ENCODE data around the gene PRAC1. TPM values are rescaled to one million over a fixed set of nuclear protein-coding genes. Genes with fewer than 3 reads are reported as not detected.

PRAC1 gene
- total RNA-seq, 1 experiment from 2014 or later, result 60.8 TPM

DNA sequence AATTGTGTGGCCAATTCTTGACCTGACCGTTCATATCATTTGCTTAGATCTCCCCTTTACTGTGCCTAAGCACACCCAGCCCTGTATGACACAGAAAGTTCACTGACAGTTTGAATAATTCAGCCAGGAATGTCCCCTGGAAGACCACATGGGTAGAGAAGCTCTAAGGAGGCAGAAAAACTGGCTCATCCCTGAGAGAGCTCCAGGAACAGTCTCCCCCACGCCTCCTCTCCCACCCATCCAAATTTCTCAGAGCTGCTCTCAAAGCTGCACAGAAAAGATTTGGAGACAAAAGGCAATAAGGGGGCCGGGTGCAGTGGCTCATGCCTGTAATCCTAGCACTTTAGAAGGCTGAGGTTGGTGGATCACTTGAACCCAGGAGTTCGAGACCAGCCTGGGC is 11.2 kb downstream of the PRAC1 start:
- DNase-seq (ENCODE audit: low spot score) (no peak), ATAC-seq (no peak)
- no peak overlapping the region for H3K4me3 Mint-ChIP-seq
- peaks cover 78% of the 10 kb centered on the region for H3K27me3 Mint-ChIP-seq (ENCODE audit: low read depth)
- TF ChIP-seq CREM (CRISPR knock-in tag; IDR thresholded peaks at IDR 0.05), result no peak
- TF ChIP-seq, protein P1, sequence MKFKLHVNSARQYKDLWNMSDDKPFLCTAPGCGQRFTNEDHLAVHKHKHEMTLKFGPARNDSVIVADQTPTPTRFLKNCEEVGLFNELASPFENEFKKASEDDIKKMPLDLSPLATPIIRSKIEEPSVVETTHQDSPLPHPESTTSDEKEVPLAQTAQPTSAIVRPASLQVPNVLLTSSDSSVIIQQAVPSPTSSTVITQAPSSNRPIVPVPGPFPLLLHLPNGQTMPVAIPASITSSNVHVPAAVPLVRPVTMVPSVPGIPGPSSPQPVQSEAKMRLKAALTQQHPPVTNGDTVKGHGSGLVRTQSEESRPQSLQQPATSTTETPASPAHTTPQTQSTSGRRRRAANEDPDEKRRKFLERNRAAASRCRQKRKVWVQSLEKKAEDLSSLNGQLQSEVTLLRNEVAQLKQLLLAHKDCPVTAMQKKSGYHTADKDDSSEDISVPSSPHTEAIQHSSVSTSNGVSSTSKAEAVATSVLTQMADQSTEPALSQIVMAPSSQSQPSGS (CRISPR knock-in tag; IDR thresholded peaks at IDR 0.05; ENCODE audit: borderline replicate concordance, low read depth), result no peak
- no peak for TF ChIP-seq ESRRA (CRISPR knock-in tag; IDR thresholded peaks at IDR 0.05; ENCODE audit: borderline replicate concordance)
- TF ChIP-seq, protein P2, sequence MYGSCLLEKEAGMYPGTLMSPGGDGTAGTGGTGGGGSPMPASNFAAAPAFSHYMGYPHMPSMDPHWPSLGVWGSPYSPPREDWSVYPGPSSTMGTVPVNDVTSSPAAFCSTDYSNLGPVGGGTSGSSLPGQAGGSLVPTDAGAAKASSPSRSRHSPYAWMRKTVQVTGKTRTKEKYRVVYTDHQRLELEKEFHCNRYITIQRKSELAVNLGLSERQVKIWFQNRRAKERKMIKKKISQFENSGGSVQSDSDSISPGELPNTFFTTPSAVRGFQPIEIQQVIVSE (CRISPR knock-in tag; IDR thresholded peaks at IDR 0.05; ENCODE audit: borderline replicate concordance), result no peak
- no peak for TF ChIP-seq SOX15 (CRISPR knock-in tag; IDR thresholded peaks at IDR 0.05)
- no peak for TF ChIP-seq TEAD1 (CRISPR knock-in tag; IDR thresholded peaks at IDR 0.05)
- TF ChIP-seq ETV6 (CRISPR knock-in tag; IDR thresholded peaks at IDR 0.05), result no peak
- no peak for TF ChIP-seq ZNF396 (CRISPR knock-in tag; IDR thresholded peaks at IDR 0.05; ENCODE audit: borderline replicate concordance)
- TF ChIP-seq FOXP1 (CRISPR knock-in tag; IDR thresholded peaks at IDR 0.05; ENCODE audit: borderline replicate concordance), result no peak
- no peak for TF ChIP-seq JUN (CRISPR knock-in tag; IDR thresholded peaks at IDR 0.05)
- peaks cover 11% of the 10 kb centered on the region for H3K4me1 Mint-ChIP-seq
- CTCF ChIA-PET, result interaction anchor here (0.7 to 6.0 kb wide), 8 partner anchors 9 to 168 kb away, joined by 3 to 41 read pairs (median 6); no protein-coding TSS in a partner anchor
- no peaks in the 10 kb centered on the region for H3K9me3 Mint-ChIP-seq
- POLR2A ChIA-PET, result interaction anchor here (0.6 kb wide), 1 partner anchor 78 kb away, joined by 3 read pairs; no protein-coding TSS in a partner anchor
- no peaks in the 10 kb centered on the region for H3K36me3 Mint-ChIP-seq
- H3K27ac Mint-ChIP-seq, result no peak overlapping the region

DNA sequence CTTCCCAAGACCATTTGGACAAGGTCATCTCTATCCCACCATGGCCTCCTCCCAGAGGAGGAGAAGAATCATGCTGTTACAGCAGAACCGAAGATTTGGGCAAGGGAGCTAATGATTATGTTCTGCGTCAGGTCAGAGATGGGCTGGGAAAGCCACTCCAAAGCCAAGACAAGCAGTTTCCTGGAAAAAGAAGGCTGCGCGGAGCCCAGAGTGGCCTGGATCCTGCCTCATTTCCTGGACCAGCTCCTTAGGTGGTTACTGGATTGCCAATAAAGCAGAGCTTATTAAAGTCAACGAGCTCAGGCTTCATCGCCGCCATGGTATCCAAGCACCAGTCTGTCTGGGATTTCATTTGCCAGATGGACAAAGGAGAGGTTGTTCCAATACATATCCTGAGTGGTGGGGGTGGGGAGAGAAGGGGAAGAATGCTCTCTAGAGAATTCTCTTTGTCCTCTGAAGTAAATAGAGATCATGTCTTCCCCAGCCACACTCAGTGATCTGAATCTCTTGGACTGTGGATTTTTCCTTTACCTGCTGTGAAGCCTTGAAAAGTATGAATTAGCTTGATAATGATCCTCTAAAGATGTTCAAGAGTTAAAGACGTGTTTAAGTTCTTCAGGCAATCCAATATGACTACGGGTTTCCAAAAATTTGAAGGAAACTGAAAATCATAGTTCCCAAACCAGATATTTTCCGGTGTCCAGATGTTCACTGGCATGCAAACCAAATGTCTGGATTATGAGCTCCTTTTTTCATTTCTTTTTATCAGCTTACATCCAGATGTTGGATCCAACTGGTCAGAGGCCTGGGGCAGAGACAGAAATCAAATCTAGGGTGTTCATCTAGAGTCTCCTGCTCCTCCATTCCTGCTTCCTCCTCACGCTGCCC is 17.7 kb downstream of the PRAC1 start:
- ATAC-seq (no peak), DNase-seq (ENCODE audit: low spot score) (no peak)
- Mint-ChIP-seq H3K36me3 (no peaks in the 10 kb centered on the region), H3K27me3 (ENCODE audit: low read depth) (peaks cover 57% of the 10 kb centered on the region), H3K27ac (no peak overlapping the region), H3K4me3 (no peak overlapping the region), H3K9me3 (no peaks in the 10 kb centered on the region), H3K4me1 (peaks cover 9% of the 10 kb centered on the region; the same call in 1 of the 2 replicates)
- TF ChIP-seq, protein P3, sequence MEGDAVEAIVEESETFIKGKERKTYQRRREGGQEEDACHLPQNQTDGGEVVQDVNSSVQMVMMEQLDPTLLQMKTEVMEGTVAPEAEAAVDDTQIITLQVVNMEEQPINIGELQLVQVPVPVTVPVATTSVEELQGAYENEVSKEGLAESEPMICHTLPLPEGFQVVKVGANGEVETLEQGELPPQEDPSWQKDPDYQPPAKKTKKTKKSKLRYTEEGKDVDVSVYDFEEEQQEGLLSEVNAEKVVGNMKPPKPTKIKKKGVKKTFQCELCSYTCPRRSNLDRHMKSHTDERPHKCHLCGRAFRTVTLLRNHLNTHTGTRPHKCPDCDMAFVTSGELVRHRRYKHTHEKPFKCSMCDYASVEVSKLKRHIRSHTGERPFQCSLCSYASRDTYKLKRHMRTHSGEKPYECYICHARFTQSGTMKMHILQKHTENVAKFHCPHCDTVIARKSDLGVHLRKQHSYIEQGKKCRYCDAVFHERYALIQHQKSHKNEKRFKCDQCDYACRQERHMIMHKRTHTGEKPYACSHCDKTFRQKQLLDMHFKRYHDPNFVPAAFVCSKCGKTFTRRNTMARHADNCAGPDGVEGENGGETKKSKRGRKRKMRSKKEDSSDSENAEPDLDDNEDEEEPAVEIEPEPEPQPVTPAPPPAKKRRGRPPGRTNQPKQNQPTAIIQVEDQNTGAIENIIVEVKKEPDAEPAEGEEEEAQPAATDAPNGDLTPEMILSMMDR (IDR thresholded peaks at IDR 0.05), result no peak
- TF ChIP-seq FOXP1 (CRISPR knock-in tag; IDR thresholded peaks at IDR 0.05; ENCODE audit: borderline replicate concordance), result no peak
- TF ChIP-seq SOX15 (CRISPR knock-in tag; IDR thresholded peaks at IDR 0.05), result no peak
- TF ChIP-seq, protein P4, sequence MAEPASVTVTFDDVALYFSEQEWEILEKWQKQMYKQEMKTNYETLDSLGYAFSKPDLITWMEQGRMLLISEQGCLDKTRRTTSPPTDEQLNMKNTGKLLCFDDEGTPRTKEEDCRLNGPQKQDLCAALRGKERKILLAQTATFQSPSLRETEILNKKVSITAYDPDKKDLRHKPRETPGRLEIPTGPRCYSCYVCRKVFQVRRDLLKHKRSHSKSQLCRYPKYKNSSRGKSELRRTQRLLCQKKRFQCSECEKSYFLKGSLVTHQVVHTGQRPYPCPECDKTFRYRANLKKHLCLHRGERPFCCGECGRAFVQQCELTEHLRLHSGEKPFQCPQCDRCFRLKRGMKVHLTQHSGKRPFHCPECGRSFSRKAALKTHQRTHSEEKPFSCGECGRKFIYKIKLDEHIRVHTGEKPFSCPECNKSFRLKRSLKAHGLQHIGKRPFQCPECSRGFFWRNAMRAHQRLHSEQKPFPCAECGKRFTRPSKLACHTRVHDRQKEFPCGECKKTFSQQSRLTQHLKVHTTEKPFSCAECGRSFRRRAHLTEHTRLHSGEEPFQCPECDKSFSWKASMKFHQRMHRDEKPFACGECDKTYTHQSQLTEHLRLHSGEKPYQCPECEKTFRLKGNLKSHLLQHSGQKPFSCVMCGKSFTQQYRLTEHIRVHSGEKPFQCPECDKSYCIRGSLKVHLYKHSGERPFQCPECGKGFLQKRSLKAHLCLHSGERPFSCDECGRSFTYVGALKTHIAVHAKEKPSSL (CRISPR knock-in tag; conservative IDR thresholded peaks at IDR 0.05), result no peak
- no peak for TF ChIP-seq MXD4 (CRISPR knock-in tag; IDR thresholded peaks at IDR 0.05; ENCODE audit: borderline replicate concordance)
- no peak for TF ChIP-seq ZNF396 (CRISPR knock-in tag; IDR thresholded peaks at IDR 0.05; ENCODE audit: borderline replicate concordance)
- no peak for TF ChIP-seq ATF1 (CRISPR knock-in tag; IDR thresholded peaks at IDR 0.05)
- CTCF ChIA-PET, result interaction anchor here (0.7 to 3.7 kb wide), 6 partner anchors 19 to 444 kb away, joined by 3 to 26 read pairs (median 5); partner anchors contain the start of gene PRAC2
- POLR2A ChIA-PET, result no interaction called here
